ENCODE data around the gene RNASET2.

Gene RNASET2

GRCh38 chr6:166934174-166934573, 22.2 kb downstream of the RNASET2 start:
- Mint-ChIP-seq H3K36me3 (ENCODE audit: low read depth) (peaks cover 30% of the 10 kb centered on the region), H3K27ac (no peak overlapping the region), H3K9me3 (no peaks in the 10 kb centered on the region), H3K27me3 (ENCODE audit: low read depth) (no peaks in the 10 kb centered on the region), H3K4me3 (no peak overlapping the region), H3K4me1 (peaks cover 20% of the 10 kb centered on the region)
- no peak for TF ChIP-seq CTCF (IDR thresholded peaks at IDR 0.05; ENCODE audit: unreplicated experiment in 3 of 3)

GRCh38 chr6:166933396-166933795, 23.0 kb downstream of the RNASET2 start:
- H3K4me1 Mint-ChIP-seq: peaks cover 20% of the 10 kb centered on the region
- no peak overlapping the region for H3K27ac Mint-ChIP-seq
- no peaks in the 10 kb centered on the region for H3K27me3 Mint-ChIP-seq (ENCODE audit: low read depth)
- H3K36me3 Mint-ChIP-seq (ENCODE audit: low read depth): peaks cover 28% of the 10 kb centered on the region
- TF ChIP-seq CTCF (IDR thresholded peaks at IDR 0.05; ENCODE audit: unreplicated experiment in 3 of 3): no peak
- H3K9me3 Mint-ChIP-seq: no peaks in the 10 kb centered on the region
- H3K4me3 Mint-ChIP-seq: no peak overlapping the region

- peaks cover 20% of the 10 kb centered on the region for H3K36me3 Mint-ChIP-seq (ENCODE audit: low read depth)
- peaks cover 13% of the 10 kb centered on the region for H3K4me1 Mint-ChIP-seq
- H3K9me3 Mint-ChIP-seq: no peaks in the 10 kb centered on the region
- TF ChIP-seq CTCF (IDR thresholded peaks at IDR 0.05; ENCODE audit: unreplicated experiment in 3 of 3): no peak
- H3K27me3 Mint-ChIP-seq (ENCODE audit: low read depth): no peaks in the 10 kb centered on the region
- no peak overlapping the region for H3K27ac Mint-ChIP-seq
- no peak overlapping the region for H3K4me3 Mint-ChIP-seq
These were observed 23.7 kb downstream of the RNASET2 start for GRCh38 chr6:166932616-166933015.

- TF ChIP-seq CTCF (IDR thresholded peaks at IDR 0.05; ENCODE audit: unreplicated experiment in 3 of 3): no peak
- H3K4me1 Mint-ChIP-seq: peaks cover 10% of the 10 kb centered on the region
- no peaks in the 10 kb centered on the region for H3K9me3 Mint-ChIP-seq
- no peak overlapping the region for H3K4me3 Mint-ChIP-seq
- H3K27ac Mint-ChIP-seq: no peak overlapping the region
- H3K27me3 Mint-ChIP-seq (ENCODE audit: low read depth): no peaks in the 10 kb centered on the region
- peaks cover 18% of the 10 kb centered on the region for H3K36me3 Mint-ChIP-seq (ENCODE audit: low read depth)
These were observed 24.2 kb downstream of the RNASET2 start for GRCh38 chr6:166932116-166932515.

- Mint-ChIP-seq H3K4me3 (no peak overlapping the region), H3K27me3 (ENCODE audit: low read depth) (no peaks in the 10 kb centered on the region), H3K27ac (no peak overlapping the region), H3K36me3 (ENCODE audit: low read depth) (peaks cover 20% of the 10 kb centered on the region), H3K9me3 (no peaks in the 10 kb centered on the region), H3K4me1 (peaks cover 9% of the 10 kb centered on the region)
- no peak for TF ChIP-seq CTCF (IDR thresholded peaks at IDR 0.05; ENCODE audit: unreplicated experiment in 3 of 3)
These were observed 24.9 kb downstream of the RNASET2 start for GRCh38 chr6:166931426-166931970.

GRCh38 chr6:166930354-166930891, 25.9 kb downstream of the RNASET2 start:
- no peak for TF ChIP-seq CTCF (IDR thresholded peaks at IDR 0.05; ENCODE audit: unreplicated experiment in 3 of 3)
- H3K27me3 Mint-ChIP-seq (ENCODE audit: low read depth): no peaks in the 10 kb centered on the region
- no peaks in the 10 kb centered on the region for H3K9me3 Mint-ChIP-seq
- peaks cover 16% of the 10 kb centered on the region for H3K36me3 Mint-ChIP-seq (ENCODE audit: low read depth)
- H3K27ac Mint-ChIP-seq: no peak overlapping the region
- no peak overlapping the region for H3K4me3 Mint-ChIP-seq
- peaks cover 5% of the 10 kb centered on the region for H3K4me1 Mint-ChIP-seq

Measured in nephron (organoid).